Heart left ventricle (tissue), 16 donors: ENCODE measurements around the gene MYO16. TPM values are rescaled to one million over a fixed set of nuclear protein-coding genes. Genes with fewer than 3 reads are reported as not detected.
A peak's percentile ranks its signal among the peaks of the same experiment; 100 is the strongest.

ENCODE experiments used
- ATAC-seq, 4 donors: fragments of 200-7000 bp; cut with Tn5 transposase; one replicate each; pipeline ENCODE4 v1.9.1; 2020 to 2022; ENCODE audit warnings: moderate library complexity in 4 of 4, mild to moderate bottlenecking in 3 of 4, moderate number of reproducible peaks in 1 of 4
- DNase-seq, 5 donors: peaks; one replicate each; pipeline ENCODE4 v3.0.0-alpha.2; 2020
- H3K27ac ChIP-seq, 12 donors: fragments of 200-600 bp; sonication (generic) in 4 of 12; one replicate each; pipeline versions ENCODE4 v1.5.0 to v1.8.0; 2016 to 2022; ENCODE audit warnings: mild to moderate bottlenecking in 2 of 12
- H3K27me3 ChIP-seq, 9 donors: fragments of 200-600 bp; sonication (generic) in 2 of 9; one replicate each; pipeline versions ENCODE4 v1.5.1 to v1.8.0; 2016 to 2022; ENCODE audit warnings: mild to moderate bottlenecking in 3 of 9
- H3K36me3 ChIP-seq, 9 donors: fragments of 200-600 bp; sonication (generic) in 2 of 9; one replicate each; pipeline versions ENCODE4 v1.5.0 to v1.8.0; 2018 to 2022; ENCODE audit warnings: mild to moderate bottlenecking in 2 of 9
- H3K4me1 ChIP-seq, 12 donors: fragments of 200-600 bp; sonication (generic) in 4 of 12; one replicate each; pipeline versions ENCODE4 v1.5.0 to v1.8.0; 2016 to 2022; ENCODE audit warnings: mild to moderate bottlenecking in 3 of 12
- H3K4me3 ChIP-seq, 12 donors: fragments of 200-600 bp; sonication (generic) in 4 of 12; one replicate each; pipeline versions ENCODE4 v1.5.0 to v1.8.0; 2017 to 2022; ENCODE audit warnings: mild to moderate bottlenecking in 9 of 12, moderate library complexity in 4 of 12
- H3K9me3 ChIP-seq, 12 donors: fragments of 200-600 bp; sonication (generic) in 4 of 12; one replicate each; pipeline versions ENCODE4 v1.5.0 to v1.8.0; 2016 to 2022; ENCODE audit warnings: mild to moderate bottlenecking in 1 of 12
- POLR2A ChIP-seq, 2 donors: fragments of 450-650 bp; IDR thresholded peaks; one replicate each; pipeline ENCODE4 v1.6.1; 2017; ENCODE audit warnings: antibody characterized with exemption in 2 of 2, mild to moderate bottlenecking in 2 of 2, moderate library complexity in 2 of 2
- WGBS, 4 donors: extraction: QIAGEN DNeasy Blood & Tissue Kit in 2 of 4; methylation state at CpG; one replicate each; pipeline versions ENCODE4 v1.1.5 to v1.1.7; 2013 to 2018; 5-methylcytosine and 5-hydroxymethylcytosine counted together
- intact Hi-C, 10 donors: fragments of 100-400 bp; cut with DNase I; formaldehyde crosslinking; loops; one replicate each; pipeline versions ENCODE4 v1.11.1 to v1.14.2; 2022
- polyA plus RNA-seq, 2 donors: library from polyadenylated mRNA; stranded (reverse); fragments of 200-250 nt; gene quantifications; one replicate each; pipeline ENCODE4 v1.2.3, GENCODE V29; 2013
- total RNA-seq, 9 donors: library from RNA; depleted of rRNA in 2 of 9; stranded (reverse); fragments of >200 nt in 2 of 9; fragmentation: NEBNext Ultra II Directional in 3 of 9; extraction: Animal tissue kit (Norgen Biotek cat#: 25700) in 3 of 9; gene quantifications; one replicate each; pipeline versions ENCODE4 v1.1.0 to v1.2.4, GENCODE V29; 2016 to 2023
- TF ChIP-seq, protein P1 (sequence below), 12 donors: fragments of 200-600 bp; sonication (generic) in 4 of 12; IDR thresholded peaks; one replicate each; pipeline versions ENCODE4 v1.5.0 to v1.8.0; 2018 to 2022; ENCODE audit warnings: antibody characterized with exemption in 12 of 12, mild to moderate bottlenecking in 5 of 12
- donor health status: ischemic (EF 13 %, LVEDD 7.1; RV severe dilation, severe dysfunction).
- donor health status: healthy with polysubstance abuse.
- donor health status: DM: no; HTN: yes; CAD: no.
- donor health status: DM: no; HTN: no; CAD: no.
- donor health status: ischemic (EF 25% LVEDD 6.9; RV normal size, moderate dysfunction).
- donor health status: ischemic (EF 25% LVEDD 5.7; RV mildly dilated, moderate dysfunction).
- donor health status: healthy.
- donor health status: DM: yes; HTN: yes; CAD: no.
- donor health status: ischemic (EF 35%, LVEDD 5.7; RV mildly dilated, moderate dysfunction).
- donor health status: nonischemic (EF 11% LVEDD 7.7; RV severe dilation, severe dysfunction).
- donor health status: DM: yes; HTN: yes; CAD: no.
- donor health status: PGD.
- donor health status: ischemic (EF 29% LVEDD 5.4; RV normal size, mild dysfunction).
- donor health status: nonischemic (EF 23%, LVEDD 6.1; RV moderate dilation, normal function).

The MYO16 gene
- total and polyA plus RNA-seq, 11 donors, result 0.16 to 5.2 (median 0.81) TPM

DNA sequence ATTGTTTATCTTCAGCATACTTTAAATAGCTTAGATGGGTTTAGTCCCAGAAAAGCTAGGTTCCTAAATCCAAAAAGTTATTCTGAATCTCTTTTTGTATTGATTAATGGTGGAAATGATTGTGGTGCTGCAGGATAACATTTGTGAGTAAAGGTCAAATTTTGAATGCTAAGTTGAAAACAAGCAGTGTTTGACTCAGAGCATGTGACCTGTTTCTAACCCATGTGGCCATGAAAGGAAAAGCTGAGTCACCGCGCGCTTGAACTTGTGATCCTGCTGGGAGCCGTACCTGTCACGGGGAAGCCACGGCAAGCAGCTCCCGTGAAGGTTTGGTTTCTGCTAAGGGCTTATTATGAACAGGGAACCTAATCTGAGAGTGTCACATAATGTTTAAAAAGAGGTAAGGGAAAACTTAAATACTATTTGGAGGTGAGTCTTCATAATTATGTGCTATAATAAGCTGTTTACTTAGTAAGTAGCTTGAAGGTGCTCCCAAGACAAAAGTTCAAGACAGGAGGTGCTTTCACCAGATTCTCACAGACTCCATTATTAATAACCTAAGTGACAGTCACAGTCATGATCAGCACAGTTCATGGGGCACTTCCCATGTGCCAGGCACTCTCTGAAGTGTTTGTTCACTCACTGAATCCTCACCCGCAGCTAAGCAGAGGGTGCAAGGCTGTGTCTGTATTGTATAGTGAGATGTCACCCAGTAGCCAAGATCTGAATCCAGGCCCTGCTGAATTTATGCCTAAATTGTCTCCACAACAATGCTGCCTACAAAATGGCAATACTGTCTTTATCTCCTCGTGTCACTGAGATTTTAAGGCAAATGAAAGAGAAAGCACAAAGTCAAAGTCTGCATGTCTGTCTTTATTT is 286.5 kb downstream of the MYO16 start:
- 38 to 49% (median 44%) methylated on average over 9 of the region's 9 CpGs for WGBS, 4 donors
- no peaks in the 10 kb centered on the region for H3K9me3 ChIP-seq
- H3K4me3 ChIP-seq, result peak overlapping the region in 6 of 12 donors; percentile 8 to 41 (median 26)
- peak; percentile 60 to 84 (median 73) for DNase-seq
- TF ChIP-seq, protein P1, sequence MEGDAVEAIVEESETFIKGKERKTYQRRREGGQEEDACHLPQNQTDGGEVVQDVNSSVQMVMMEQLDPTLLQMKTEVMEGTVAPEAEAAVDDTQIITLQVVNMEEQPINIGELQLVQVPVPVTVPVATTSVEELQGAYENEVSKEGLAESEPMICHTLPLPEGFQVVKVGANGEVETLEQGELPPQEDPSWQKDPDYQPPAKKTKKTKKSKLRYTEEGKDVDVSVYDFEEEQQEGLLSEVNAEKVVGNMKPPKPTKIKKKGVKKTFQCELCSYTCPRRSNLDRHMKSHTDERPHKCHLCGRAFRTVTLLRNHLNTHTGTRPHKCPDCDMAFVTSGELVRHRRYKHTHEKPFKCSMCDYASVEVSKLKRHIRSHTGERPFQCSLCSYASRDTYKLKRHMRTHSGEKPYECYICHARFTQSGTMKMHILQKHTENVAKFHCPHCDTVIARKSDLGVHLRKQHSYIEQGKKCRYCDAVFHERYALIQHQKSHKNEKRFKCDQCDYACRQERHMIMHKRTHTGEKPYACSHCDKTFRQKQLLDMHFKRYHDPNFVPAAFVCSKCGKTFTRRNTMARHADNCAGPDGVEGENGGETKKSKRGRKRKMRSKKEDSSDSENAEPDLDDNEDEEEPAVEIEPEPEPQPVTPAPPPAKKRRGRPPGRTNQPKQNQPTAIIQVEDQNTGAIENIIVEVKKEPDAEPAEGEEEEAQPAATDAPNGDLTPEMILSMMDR (IDR thresholded peaks at IDR 0.05), result no peak
- H3K27ac ChIP-seq, result peak overlapping the region in 6 of 12 donors; percentile 1 to 85 (median 48)
- intact Hi-C loops, result no loop called here
- peak; percentile 55 to 93 (median 82) for ATAC-seq
- H3K36me3 ChIP-seq, result no peaks in the 10 kb centered on the region
- H3K4me1 ChIP-seq, result peaks cover 0 to 17% (median 6%) of the 10 kb centered on the region in 12 donors
- no peaks in the 10 kb centered on the region for H3K27me3 ChIP-seq

DNA sequence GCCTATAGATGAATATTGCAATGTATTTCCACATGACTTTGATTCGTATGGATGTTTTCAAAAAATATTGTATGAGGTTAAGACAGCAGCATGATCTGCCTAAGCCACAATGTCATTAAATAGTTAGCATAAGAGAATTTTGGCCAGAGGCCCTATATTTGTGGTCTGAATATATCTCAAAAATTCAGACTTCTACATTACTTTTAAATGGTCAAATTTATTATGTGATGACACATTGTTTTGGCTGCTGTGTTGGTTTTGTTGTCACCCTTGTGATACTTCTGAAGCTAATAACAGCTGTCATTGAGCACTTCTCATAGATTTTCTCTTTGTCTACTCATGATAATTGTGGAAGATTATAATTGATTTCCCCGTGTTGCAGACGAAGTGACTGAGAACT is 288.2 kb downstream of the MYO16 start:
- Histone ChIP-seq H3K4me3 (no peak overlapping the region), H3K27me3 (no peaks in the 10 kb centered on the region), H3K9me3 (no peaks in the 10 kb centered on the region), H3K36me3 (no peaks in the 10 kb centered on the region), H3K27ac (peak overlapping the region in 1 of 12 donors; percentile 85), H3K4me1 (peaks cover 0 to 17% (median 6%) of the 10 kb centered on the region in 12 donors)
- TF ChIP-seq POLR2A (IDR thresholded peaks at IDR 0.05), result no peak
- TF ChIP-seq, protein P1 (IDR thresholded peaks at IDR 0.05), result no peak
- no peak for ATAC-seq
- 49 to 79% (median 60%) methylated on average over 3 of the region's 3 CpGs for WGBS, 4 donors
- DNase-seq, result no peak
- intact Hi-C loops, result no loop called here

DNA sequence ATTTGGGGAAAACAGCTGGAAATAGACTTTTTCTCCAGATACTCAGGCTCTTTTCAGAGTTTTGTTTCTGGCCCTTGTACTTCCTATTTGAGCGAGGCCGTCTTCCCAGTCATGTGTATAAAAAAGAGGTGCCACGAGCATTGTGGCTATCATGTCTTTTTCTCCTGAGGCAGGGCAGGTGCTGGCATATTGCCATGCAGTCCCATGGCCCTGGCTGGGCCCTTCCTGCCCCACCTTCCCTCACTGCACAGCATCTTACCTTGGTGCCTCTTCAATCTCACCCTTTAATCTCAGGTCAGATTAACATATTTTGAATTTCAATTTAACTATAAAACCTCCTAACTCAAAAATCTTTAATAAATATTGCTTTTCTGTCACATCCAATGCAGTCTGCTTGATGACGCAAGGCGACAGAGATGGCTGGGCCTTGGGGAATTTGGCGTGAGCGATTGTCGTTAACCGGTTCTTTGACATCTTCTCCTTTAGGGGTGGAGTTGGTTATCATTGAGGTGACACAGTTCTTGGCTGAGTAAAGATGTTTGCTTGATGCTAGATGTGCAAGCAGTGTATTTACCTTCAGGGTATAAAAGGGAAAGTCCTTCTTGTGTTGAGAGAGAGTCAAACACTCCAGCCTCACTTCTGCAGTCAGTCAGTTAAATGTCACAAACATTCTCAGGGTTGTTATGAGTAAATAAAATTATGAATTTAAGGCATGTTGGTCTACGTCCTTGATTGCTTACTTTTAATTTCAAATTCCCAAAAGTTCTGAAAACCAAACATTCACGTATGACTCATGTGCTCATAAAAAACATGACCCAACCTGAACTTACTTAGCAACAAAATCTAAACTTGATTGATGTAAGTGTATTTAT is 289.9 kb downstream of the MYO16 start:
- peak overlapping the region in 1 of 12 donors; percentile 29 for H3K27ac ChIP-seq
- no peak for ATAC-seq
- no peak for DNase-seq
- no peaks in the 10 kb centered on the region for H3K27me3 ChIP-seq
- H3K4me3 ChIP-seq, result no peak overlapping the region
- no peaks in the 10 kb centered on the region for H3K36me3 ChIP-seq
- no peaks in the 10 kb centered on the region for H3K9me3 ChIP-seq
- H3K4me1 ChIP-seq, result peaks cover 0 to 17% (median 6%) of the 10 kb centered on the region in 12 donors
- TF ChIP-seq POLR2A (IDR thresholded peaks at IDR 0.05), result no peak
- TF ChIP-seq, protein P1 (IDR thresholded peaks at IDR 0.05), result no peak
- intact Hi-C loops, result no loop called here
- 87 to 90% (median 88%) methylated on average over 11 of the region's 11 CpGs for WGBS, 4 donors

DNA sequence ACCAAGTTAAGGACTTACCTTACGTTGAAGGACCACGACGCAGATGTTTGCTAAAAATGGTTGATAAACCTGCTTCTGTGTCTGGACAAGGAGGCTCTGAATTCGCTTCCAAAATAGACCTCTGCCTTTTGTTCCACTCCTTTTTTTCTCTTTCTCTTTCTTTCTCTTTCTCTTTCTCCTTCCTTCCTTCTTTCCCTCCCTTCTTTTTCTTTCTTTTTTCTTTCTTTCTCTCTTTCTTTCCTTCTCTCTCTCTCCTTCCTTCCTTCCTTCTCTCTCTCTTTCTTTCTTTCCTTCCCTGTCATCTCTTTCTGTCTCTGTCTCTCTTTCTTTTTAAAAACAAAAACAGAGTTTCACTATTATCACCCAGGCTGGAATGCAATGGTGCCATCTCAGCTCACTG is 290.7 kb downstream of the MYO16 start:
- no peak overlapping the region for H3K4me3 ChIP-seq
- ATAC-seq (no peak), DNase-seq (no peak)
- no peak overlapping the region for H3K27ac ChIP-seq
- intact Hi-C loops, result no loop called here
- no peaks in the 10 kb centered on the region for H3K36me3 ChIP-seq
- no peaks in the 10 kb centered on the region for H3K27me3 ChIP-seq
- 66 to 71% (median 69%) methylated on average over 4 of the region's 4 CpGs for WGBS, 4 donors
- TF ChIP-seq POLR2A (IDR thresholded peaks at IDR 0.05), result no peak
- TF ChIP-seq, protein P1 (IDR thresholded peaks at IDR 0.05), result no peak
- H3K9me3 ChIP-seq, result no peaks in the 10 kb centered on the region
- peaks cover 0 to 13% (median 6%) of the 10 kb centered on the region in 12 donors for H3K4me1 ChIP-seq
